Measurements from ENCODE around the gene TXNRD1.

The TXNRD1 gene

DNA sequence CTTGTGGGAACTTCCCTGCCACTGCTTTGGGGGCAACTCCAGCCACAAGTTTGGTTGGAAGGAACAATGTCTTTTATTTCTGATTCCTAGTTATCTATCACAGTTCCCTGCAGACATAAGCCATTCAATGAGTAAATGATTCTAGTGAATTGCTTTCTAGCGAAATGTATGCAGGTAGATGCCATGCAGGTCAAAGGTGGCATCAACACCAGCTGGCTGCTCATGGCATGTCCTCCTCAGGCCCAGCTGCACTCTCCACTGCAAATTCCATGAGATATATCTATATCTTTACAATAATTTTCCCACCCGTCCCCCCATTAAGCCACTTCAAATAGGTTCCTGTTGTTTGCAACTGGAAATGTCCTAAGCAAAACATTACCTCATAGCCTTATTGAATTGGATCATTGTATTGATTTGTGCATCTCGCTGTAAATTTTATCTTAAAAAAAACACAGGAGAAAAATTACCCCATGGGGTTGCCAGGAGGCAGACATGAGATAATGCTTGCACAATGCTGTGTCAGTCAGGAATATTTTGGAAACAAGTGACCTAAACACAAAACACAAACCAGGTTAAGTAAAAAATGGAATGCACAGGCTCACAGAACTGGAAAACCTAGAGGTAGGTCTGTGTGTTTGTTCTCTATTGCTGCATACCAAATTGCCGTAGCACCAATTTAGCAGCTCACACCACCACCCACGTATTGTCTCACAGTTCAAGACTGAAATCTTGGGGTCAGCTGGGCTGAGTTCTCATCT lies 32.8 kb upstream of the TXNRD1 start (continued):
- no peak for TF ChIP-seq ZNF565 (CRISPR knock-in tag; conservative IDR thresholded peaks at IDR 0.05; ENCODE audit: low read depth)
- TF ChIP-seq, protein P1, sequence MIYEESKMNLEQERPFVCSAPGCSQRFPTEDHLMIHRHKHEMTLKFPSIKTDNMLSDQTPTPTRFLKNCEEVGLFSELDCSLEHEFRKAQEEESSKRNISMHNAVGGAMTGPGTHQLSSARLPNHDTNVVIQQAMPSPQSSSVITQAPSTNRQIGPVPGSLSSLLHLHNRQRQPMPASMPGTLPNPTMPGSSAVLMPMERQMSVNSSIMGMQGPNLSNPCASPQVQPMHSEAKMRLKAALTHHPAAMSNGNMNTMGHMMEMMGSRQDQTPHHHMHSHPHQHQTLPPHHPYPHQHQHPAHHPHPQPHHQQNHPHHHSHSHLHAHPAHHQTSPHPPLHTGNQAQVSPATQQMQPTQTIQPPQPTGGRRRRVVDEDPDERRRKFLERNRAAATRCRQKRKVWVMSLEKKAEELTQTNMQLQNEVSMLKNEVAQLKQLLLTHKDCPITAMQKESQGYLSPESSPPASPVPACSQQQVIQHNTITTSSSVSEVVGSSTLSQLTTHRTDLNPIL (CRISPR knock-in tag; IDR thresholded peaks at IDR 0.05; ENCODE audit: low read depth), result no peak
- no peak for TF ChIP-seq TCF4 (CRISPR knock-in tag; IDR thresholded peaks at IDR 0.05; ENCODE audit: borderline replicate concordance)
- TF ChIP-seq ZFP30 (CRISPR knock-in tag; IDR thresholded peaks at IDR 0.05), result no peak
- no peak for TF ChIP-seq TOX (CRISPR knock-in tag; IDR thresholded peaks at IDR 0.05; ENCODE audit: borderline replicate concordance)
- no peak for TF ChIP-seq ZFP3 (CRISPR knock-in tag; IDR thresholded peaks at IDR 0.05)
- TF ChIP-seq, protein P2, sequence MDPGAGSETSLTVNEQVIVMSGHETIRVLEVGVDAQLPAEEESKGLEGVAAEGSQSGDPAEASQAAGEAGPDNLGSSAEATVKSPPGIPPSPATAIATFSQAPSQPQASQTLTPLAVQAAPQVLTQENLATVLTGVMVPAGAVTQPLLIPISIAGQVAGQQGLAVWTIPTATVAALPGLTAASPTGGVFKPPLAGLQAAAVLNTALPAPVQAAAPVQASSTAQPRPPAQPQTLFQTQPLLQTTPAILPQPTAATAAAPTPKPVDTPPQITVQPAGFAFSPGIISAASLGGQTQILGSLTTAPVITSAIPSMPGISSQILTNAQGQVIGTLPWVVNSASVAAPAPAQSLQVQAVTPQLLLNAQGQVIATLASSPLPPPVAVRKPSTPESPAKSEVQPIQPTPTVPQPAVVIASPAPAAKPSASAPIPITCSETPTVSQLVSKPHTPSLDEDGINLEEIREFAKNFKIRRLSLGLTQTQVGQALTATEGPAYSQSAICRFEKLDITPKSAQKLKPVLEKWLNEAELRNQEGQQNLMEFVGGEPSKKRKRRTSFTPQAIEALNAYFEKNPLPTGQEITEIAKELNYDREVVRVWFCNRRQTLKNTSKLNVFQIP (CRISPR knock-in tag; IDR thresholded peaks at IDR 0.05; ENCODE audit: borderline replicate concordance, low read depth), result no peak
- TF ChIP-seq ZNF8 (CRISPR knock-in tag; IDR thresholded peaks at IDR 0.05), result no peak
- no peak for TF ChIP-seq ESRRG (CRISPR knock-in tag; IDR thresholded peaks at IDR 0.05)

DNA sequence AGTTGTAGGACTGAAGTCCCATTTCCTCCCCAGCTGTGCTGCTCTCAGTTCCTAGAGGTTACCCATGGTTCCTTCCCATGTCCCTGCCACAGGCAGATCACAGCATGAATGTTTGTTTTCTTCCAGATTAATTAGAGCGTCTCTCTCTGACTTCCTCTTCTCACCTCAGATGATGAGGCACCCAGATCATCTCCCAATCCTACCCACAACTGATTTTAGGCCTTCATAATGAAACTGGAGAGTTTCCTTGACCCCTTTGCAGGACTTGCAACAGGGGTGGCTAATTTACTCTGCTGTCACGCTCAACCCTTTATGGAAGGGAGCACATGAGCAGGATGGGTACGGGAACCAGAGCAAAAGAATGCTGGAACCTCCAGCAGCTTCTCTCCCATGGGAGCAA lies 32.1 kb upstream of the TXNRD1 start:
- TF ChIP-seq TCF4 (CRISPR knock-in tag; IDR thresholded peaks at IDR 0.05; ENCODE audit: borderline replicate concordance) (no peak), ARNTL (CRISPR knock-in tag; IDR thresholded peaks at IDR 0.05; ENCODE audit: borderline replicate concordance, low read depth) (no peak), ZC3H10 (CRISPR knock-in tag; IDR thresholded peaks at IDR 0.05) (no peak), ZNF70 (CRISPR knock-in tag; IDR thresholded peaks at IDR 0.05) (no peak), ISL1 (CRISPR knock-in tag; IDR thresholded peaks at IDR 0.05) (no peak), BACH2 (CRISPR knock-in tag; IDR thresholded peaks at IDR 0.05; ENCODE audit: borderline replicate concordance) (no peak), PPARA (CRISPR knock-in tag; IDR thresholded peaks at IDR 0.05; ENCODE audit: borderline replicate concordance) (no peak), RARB (CRISPR knock-in tag; IDR thresholded peaks at IDR 0.05) (no peak), ZNF565 (CRISPR knock-in tag; conservative IDR thresholded peaks at IDR 0.05; ENCODE audit: low read depth) (no peak)
- TF ChIP-seq, protein P3, sequence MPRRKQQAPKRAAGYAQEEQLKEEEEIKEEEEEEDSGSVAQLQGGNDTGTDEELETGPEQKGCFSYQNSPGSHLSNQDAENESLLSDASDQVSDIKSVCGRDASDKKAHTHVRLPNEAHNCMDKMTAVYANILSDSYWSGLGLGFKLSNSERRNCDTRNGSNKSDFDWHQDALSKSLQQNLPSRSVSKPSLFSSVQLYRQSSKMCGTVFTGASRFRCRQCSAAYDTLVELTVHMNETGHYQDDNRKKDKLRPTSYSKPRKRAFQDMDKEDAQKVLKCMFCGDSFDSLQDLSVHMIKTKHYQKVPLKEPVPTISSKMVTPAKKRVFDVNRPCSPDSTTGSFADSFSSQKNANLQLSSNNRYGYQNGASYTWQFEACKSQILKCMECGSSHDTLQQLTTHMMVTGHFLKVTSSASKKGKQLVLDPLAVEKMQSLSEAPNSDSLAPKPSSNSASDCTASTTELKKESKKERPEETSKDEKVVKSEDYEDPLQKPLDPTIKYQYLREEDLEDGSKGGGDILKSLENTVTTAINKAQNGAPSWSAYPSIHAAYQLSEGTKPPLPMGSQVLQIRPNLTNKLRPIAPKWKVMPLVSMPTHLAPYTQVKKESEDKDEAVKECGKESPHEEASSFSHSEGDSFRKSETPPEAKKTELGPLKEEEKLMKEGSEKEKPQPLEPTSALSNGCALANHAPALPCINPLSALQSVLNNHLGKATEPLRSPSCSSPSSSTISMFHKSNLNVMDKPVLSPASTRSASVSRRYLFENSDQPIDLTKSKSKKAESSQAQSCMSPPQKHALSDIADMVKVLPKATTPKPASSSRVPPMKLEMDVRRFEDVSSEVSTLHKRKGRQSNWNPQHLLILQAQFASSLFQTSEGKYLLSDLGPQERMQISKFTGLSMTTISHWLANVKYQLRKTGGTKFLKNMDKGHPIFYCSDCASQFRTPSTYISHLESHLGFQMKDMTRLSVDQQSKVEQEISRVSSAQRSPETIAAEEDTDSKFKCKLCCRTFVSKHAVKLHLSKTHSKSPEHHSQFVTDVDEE (CRISPR knock-in tag; IDR thresholded peaks at IDR 0.05), result no peak
- ATAC-seq, result no peak

DNA sequence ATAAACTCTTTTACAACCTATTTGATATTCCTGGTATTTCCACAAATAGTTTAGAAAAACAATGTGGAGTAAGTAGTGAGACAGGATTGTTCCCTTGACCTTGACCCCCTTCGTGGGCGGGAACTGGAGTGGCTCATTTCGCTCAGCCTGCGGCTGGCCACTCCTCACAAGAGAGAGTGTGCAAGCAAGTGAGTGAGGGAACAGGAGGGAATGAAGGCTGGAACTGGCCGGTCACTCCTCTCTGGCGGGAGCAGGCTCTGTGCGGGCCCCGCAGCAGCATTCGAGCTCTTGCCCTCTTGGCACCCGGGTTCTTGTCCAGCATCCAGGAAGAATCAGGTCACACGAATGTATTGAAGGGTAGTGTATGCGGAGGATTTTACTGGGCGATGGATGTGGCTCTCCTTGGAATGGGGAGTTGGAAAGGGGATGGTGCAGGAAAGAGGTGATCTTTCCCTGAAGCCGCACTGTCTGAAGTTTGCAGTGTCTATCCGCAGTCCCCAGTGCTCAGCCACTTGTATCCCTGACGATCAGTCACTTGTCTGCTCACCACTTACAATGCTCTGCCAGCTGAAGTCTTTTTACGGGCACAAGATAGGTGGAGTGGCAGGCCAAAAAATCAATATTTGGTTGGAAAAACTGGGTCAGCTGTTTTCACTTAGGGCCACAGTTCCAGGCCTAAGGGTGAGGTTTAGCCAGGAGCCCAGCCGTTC lies 28.0 kb upstream of the TXNRD1 start:
- ATAC-seq, result no peak
- TF ChIP-seq ARNTL (CRISPR knock-in tag; IDR thresholded peaks at IDR 0.05; ENCODE audit: borderline replicate concordance, low read depth), result no peak
- TF ChIP-seq ZC3H10 (CRISPR knock-in tag; IDR thresholded peaks at IDR 0.05), result no peak
- TF ChIP-seq, protein P4, sequence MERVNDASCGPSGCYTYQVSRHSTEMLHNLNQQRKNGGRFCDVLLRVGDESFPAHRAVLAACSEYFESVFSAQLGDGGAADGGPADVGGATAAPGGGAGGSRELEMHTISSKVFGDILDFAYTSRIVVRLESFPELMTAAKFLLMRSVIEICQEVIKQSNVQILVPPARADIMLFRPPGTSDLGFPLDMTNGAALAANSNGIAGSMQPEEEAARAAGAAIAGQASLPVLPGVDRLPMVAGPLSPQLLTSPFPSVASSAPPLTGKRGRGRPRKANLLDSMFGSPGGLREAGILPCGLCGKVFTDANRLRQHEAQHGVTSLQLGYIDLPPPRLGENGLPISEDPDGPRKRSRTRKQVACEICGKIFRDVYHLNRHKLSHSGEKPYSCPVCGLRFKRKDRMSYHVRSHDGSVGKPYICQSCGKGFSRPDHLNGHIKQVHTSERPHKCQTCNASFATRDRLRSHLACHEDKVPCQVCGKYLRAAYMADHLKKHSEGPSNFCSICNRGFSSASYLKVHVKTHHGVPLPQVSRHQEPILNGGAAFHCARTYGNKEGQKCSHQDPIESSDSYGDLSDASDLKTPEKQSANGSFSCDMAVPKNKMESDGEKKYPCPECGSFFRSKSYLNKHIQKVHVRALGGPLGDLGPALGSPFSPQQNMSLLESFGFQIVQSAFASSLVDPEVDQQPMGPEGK (CRISPR knock-in tag; IDR thresholded peaks at IDR 0.05; ENCODE audit: borderline replicate concordance), result no peak
- TF ChIP-seq ISL1 (CRISPR knock-in tag; IDR thresholded peaks at IDR 0.05), result no peak
- TF ChIP-seq TOX (CRISPR knock-in tag; IDR thresholded peaks at IDR 0.05; ENCODE audit: borderline replicate concordance), result no peak
- TF ChIP-seq SNAI2 (CRISPR knock-in tag; IDR thresholded peaks at IDR 0.05), result no peak
- TF ChIP-seq TCF4 (CRISPR knock-in tag; IDR thresholded peaks at IDR 0.05; ENCODE audit: borderline replicate concordance), result no peak
- TF ChIP-seq RARB (CRISPR knock-in tag; IDR thresholded peaks at IDR 0.05), result no peak
- TF ChIP-seq ZFP30 (CRISPR knock-in tag; IDR thresholded peaks at IDR 0.05), result no peak
- TF ChIP-seq ZFP3 (CRISPR knock-in tag; IDR thresholded peaks at IDR 0.05), result no peak
- no peak for TF ChIP-seq ESRRG (CRISPR knock-in tag; IDR thresholded peaks at IDR 0.05)
- TF ChIP-seq PPARA (CRISPR knock-in tag; IDR thresholded peaks at IDR 0.05; ENCODE audit: borderline replicate concordance), result no peak
- no peak for TF ChIP-seq OSR1 (CRISPR knock-in tag; IDR thresholded peaks at IDR 0.05)
- TF ChIP-seq, protein P2 (CRISPR knock-in tag; IDR thresholded peaks at IDR 0.05; ENCODE audit: borderline replicate concordance, low read depth), result no peak
- no peak for TF ChIP-seq ZNF565 (CRISPR knock-in tag; conservative IDR thresholded peaks at IDR 0.05; ENCODE audit: low read depth)
- TF ChIP-seq CSDC2 (CRISPR knock-in tag; IDR thresholded peaks at IDR 0.05), result no peak

All from SK-N-SH treated with all-trans-retinoic acid at 6 μM for 48 hours (cell line).